HepG2 (cell line): ENCODE data around the gene TTLL6. TPM values are rescaled to one million over a fixed set of nuclear protein-coding genes. Genes with fewer than 3 reads are reported as not detected.

Experiments used
- ATAC-seq: fragments of 200-7000 bp; cut with Tn5 transposase; 3 replicates; pipeline ENCODE4 v1.9.1; 2020; ENCODE audit warnings: mild to moderate bottlenecking, moderate library complexity
- BruUV-seq: library from RNA; stranded (reverse); fragments of 400-500 nt; replicated peaks from 2 replicates; lab custom pipeline; 2021; lab: Mats Ljungman, UMichigan
- CTCF ChIA-PET: fragments of 300-600 bp; formaldehyde crosslinking; extraction: SDS; loops from one replicate; lab custom pipeline; 2021; ENCODE audit warnings: low total read pairs, inconsistent platforms, low intra/inter-chr PET ratio; lab: Yijun Ruan, JAX
- POLR2A ChIA-PET: fragments of 350-600 bp; sonication (Branson Sonifier 250); formaldehyde crosslinking; loops from one replicate; lab custom pipeline; 2020; ENCODE audit warnings: antibody characterized with exemption, inconsistent platforms; lab: Yijun Ruan, JAX
- DNase-seq: peaks from one replicate; pipeline ENCODE4 v3.0.0-alpha.2; 2015; ENCODE audit warnings: low spot score
- FAIRE-seq: peaks from 3 replicates; lab custom pipeline; 2011; peaks lifted over from hg19 to GRCh38; lab: Jason Lieb, UNC
- H2AFZ ChIP-seq: one replicate; pipeline ENCODE4 v1.6.1; 2011; ENCODE audit warnings: low read length, inconsistent platforms
- H3K27ac ChIP-seq: fragments of 300-600 bp; 3 replicates; pipeline ENCODE4 v1.8.0; 2011; ENCODE audit warnings: mixed run types, mild to moderate bottlenecking, mixed read lengths, low read length, inconsistent platforms; ENCODE audit not compliant: insufficient read depth; ENCODE audit errors: extremely low read length
- H3K27me3 ChIP-seq, 2 experiments: fragments of 200-600 bp in 1 of 2; 2 replicates in 1 of 2; 3 replicates in 1 of 2; pipeline versions ENCODE4 v1.6.0 to v1.8.0; 2011; ENCODE audit warnings: low read length in 2 of 2, mild to moderate bottlenecking in 2 of 2, moderate library complexity in 2 of 2, inconsistent platforms in 1 of 2; ENCODE audit not compliant: insufficient read depth in 2 of 2, control insufficient read depth in 1 of 2
- H3K36me3 ChIP-seq, 2 experiments: fragments of 200-600 bp in 1 of 2; replicated peaks in 1 of 2; 2 replicates in 1 of 2; 3 replicates in 1 of 2; pipeline versions ENCODE4 v1.5.1 to v1.8.0; 2011; ENCODE audit warnings: low read length in 2 of 2, inconsistent platforms in 1 of 2; ENCODE audit not compliant: insufficient read depth in 2 of 2, control insufficient read depth in 1 of 2
- H3K4me1 ChIP-seq: 2 replicates; pipeline ENCODE4 v1.5.1; 2012; ENCODE audit warnings: low read length, inconsistent platforms; ENCODE audit not compliant: insufficient read depth
- H3K4me2 ChIP-seq: 2 replicates; pipeline ENCODE4 v1.6.0; 2011; ENCODE audit warnings: low read depth, low read length, inconsistent platforms
- H3K4me3 ChIP-seq, 3 experiments: fragments of 200-600 bp in 1 of 3; sonication (generic), shearing (Covaris generic) in 1 of 3; replicated peaks in 1 of 3; 2 replicates each; pipeline ENCODE4 v1.5.1; 2011 to 2016; ENCODE audit warnings: low read length in 3 of 3, inconsistent platforms in 2 of 3, low read depth in 2 of 3, mild to moderate bottlenecking in 2 of 3, control low read depth in 1 of 3, mixed read lengths in 1 of 3; ENCODE audit not compliant: insufficient read depth in 1 of 3
- H3K79me2 ChIP-seq: one replicate; pipeline ENCODE4 v1.6.1; 2011; ENCODE audit warnings: low read length, inconsistent platforms; ENCODE audit not compliant: insufficient read depth
- H3K9ac ChIP-seq: 2 replicates; pipeline ENCODE4 v1.6.0; 2011; ENCODE audit warnings: mild to moderate bottlenecking, low read depth, low read length, inconsistent platforms; ENCODE audit not compliant: insufficient read depth
- H3K9me3 ChIP-seq: 2 replicates; pipeline ENCODE4 v1.5.1; 2012; ENCODE audit warnings: mild to moderate bottlenecking, low read length
- H4K20me1 ChIP-seq: 2 replicates; pipeline ENCODE4 v1.6.0; 2011; ENCODE audit warnings: inconsistent platforms, mild to moderate bottlenecking, low read length, moderate library complexity; ENCODE audit not compliant: insufficient read depth
- FOXA3 ChIP-seq: IDR thresholded peaks from 2 replicates; pipeline ENCODE4 v1.6.1; 2016; ENCODE audit warnings: missing genetic modification reagents, missing compliant biosample characterization
- GABPB1 ChIP-seq: IDR thresholded peaks from 2 replicates; pipeline ENCODE4 v1.6.1; 2016; ENCODE audit warnings: mild to moderate bottlenecking, missing genetic modification reagents, moderate library complexity, missing compliant biosample characterization
- HDAC2 ChIP-seq: sonication (generic); formaldehyde crosslinking; IDR thresholded peaks from 2 replicates; pipeline ENCODE4 v1.4.0; 2020; ENCODE audit warnings: missing genetic modification reagents
- JARID2 ChIP-seq: sonication (generic); formaldehyde crosslinking; IDR thresholded peaks from 2 replicates; pipeline ENCODE4 v1.8.1; 2023; ENCODE audit warnings: missing genetic modification reagents, inconsistent platforms; ENCODE audit not compliant: insufficient replicate concordance
- MYC ChIP-seq: sonication (generic); formaldehyde crosslinking; IDR thresholded peaks from 2 replicates; pipeline ENCODE4 v1.9.0; 2021; ENCODE audit warnings: missing genetic modification reagents, borderline replicate concordance
- SMARCE1 ChIP-seq: fragments of 450-650 bp; IDR thresholded peaks from 2 replicates; pipeline ENCODE4 v1.6.1; 2017; ENCODE audit warnings: borderline replicate concordance
- ZNF180 ChIP-seq: sonication (generic); formaldehyde crosslinking; IDR thresholded peaks from 2 replicates; pipeline ENCODE4 v1.4.0; 2020; ENCODE audit warnings: low read depth, missing genetic modification reagents, borderline replicate concordance
- ZNF30 ChIP-seq: sonication (generic); formaldehyde crosslinking; IDR thresholded peaks from 2 replicates; pipeline ENCODE4 v1.5.0; 2020; ENCODE audit warnings: mild to moderate bottlenecking, missing genetic modification reagents
- WGBS: methylation state at CpG from one replicate; pipeline ENCODE4 v1.1.6; 2017; ENCODE audit warnings: low lambda C conversion rate; 5-methylcytosine and 5-hydroxymethylcytosine counted together
- in situ Hi-C: cut with HindIII; loops from 2 replicates; pipeline ENCODE4 v1.10.0; 2017; ENCODE audit warnings: low pct_unique_long_range_greater_than_20kb; ENCODE audit not compliant: extremely low pct_ligation_motif_present
- intact Hi-C: fragments of 100-400 bp; cut with micrococcal nuclease; formaldehyde crosslinking; loops from one replicate; pipeline ENCODE4 v1.10.0; 2022; ENCODE audit not compliant: unreplicated experiment
- polyA plus RNA-seq, 8 experiments: library from polyadenylated mRNA; depleted of rRNA in 3 of 8; stranded (reverse) in 7 of 8; unstranded in 1 of 8; fragments of >200 nt; fragmentation: Illumina TruSeq in 4 of 8; extraction: Trizol in 4 of 8; gene quantifications; 2 replicates each; pipeline versions ENCODE4 v1.2.1 to v1.2.3, GENCODE V29; 2011 to 2016; ENCODE audit warnings: low read depth in 4 of 8, missing spikeins in 1 of 8, mixed read lengths in 1 of 8; ENCODE audit not compliant: insufficient read depth in 1 of 8
- total RNA-seq, 5 experiments: library from RNA; depleted of rRNA; stranded (reverse); fragments of >200 nt; fragmentation: Illumina TruSeq; extraction: Trizol; gene quantifications; 2 replicates each; pipeline ENCODE4 v1.2.3, GENCODE V29; 2016; ENCODE audit warnings: low read depth in 1 of 5
- TF ChIP-seq, protein P1 (sequence below): sonication (generic); formaldehyde crosslinking; IDR thresholded peaks from 2 replicates; pipeline ENCODE4 v1.8.0; 2022; ENCODE audit warnings: mild to moderate bottlenecking, missing genetic modification reagents, borderline replicate concordance
- TF ChIP-seq, protein P2 (sequence below): sonication (generic); formaldehyde crosslinking; IDR thresholded peaks from 2 replicates; pipeline ENCODE4 v1.4.0; 2020; ENCODE audit warnings: missing genetic modification reagents
- TF ChIP-seq, protein P3 (sequence below): sonication (generic); formaldehyde crosslinking; IDR thresholded peaks from 2 replicates; pipeline ENCODE4 v1.4.0; 2020; ENCODE audit warnings: missing genetic modification reagents, mild to moderate bottlenecking, borderline replicate concordance
- TF ChIP-seq, protein P4 (sequence below): sonication (generic); formaldehyde crosslinking; IDR thresholded peaks from 2 replicates; pipeline ENCODE4 v1.5.0; 2020; ENCODE audit warnings: mild to moderate bottlenecking, missing genetic modification reagents
- TF ChIP-seq, protein P5 (sequence below): sonication (generic); formaldehyde crosslinking; IDR thresholded peaks from 2 replicates; pipeline ENCODE4 v1.8.1; 2022; ENCODE audit warnings: low read depth, mild to moderate bottlenecking, missing genetic modification reagents
- TF ChIP-seq, protein P6 (sequence below): sonication (generic); formaldehyde crosslinking; IDR thresholded peaks from 2 replicates; pipeline ENCODE4 v1.9.0; 2022; ENCODE audit warnings: missing genetic modification reagents, mild to moderate bottlenecking, borderline replicate concordance

The TTLL6 gene
- total and polyA plus RNA-seq, 2 of the 13 experiments (the other 11 are each of a cell fraction or from before 2014, with no cell fraction given) = 0.04 to 0.08 TPM

DNA sequence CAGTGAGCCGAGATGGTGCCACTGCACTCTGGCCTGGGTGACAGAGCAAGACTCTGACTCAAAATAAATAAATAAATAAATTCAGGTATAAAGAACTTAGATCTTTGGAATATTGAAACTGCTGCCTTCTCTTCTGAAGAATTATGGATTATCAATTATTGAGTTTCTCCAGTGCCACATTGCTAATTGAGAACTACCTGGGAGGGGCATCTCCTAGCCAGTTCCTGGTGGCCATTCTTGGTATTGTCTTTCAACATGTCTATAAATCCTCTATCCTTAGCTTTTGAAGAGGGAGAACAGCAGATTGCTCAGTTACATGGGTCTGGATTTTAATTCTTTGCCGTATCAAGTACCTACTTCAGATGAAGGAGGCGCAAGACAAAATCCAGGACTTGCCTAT, 43.0 kb upstream of the TTLL6 start:
- Histone ChIP-seq H3K27me3 (no peaks in the 10 kb centered on the region), H3K9me3 (no peaks in the 10 kb centered on the region), H3K9ac (no peak overlapping the region), H3K4me3 (no peak overlapping the region), H3K27ac (no peak overlapping the region), H3K4me2 (no peak overlapping the region), H4K20me1 (no peaks in the 10 kb centered on the region), H2AFZ (no peak overlapping the region), H3K79me2 (no peaks in the 10 kb centered on the region), H3K36me3 (peaks cover 23 to 46% of the 10 kb centered on the region in 2 experiments), H3K4me1 (no peaks in the 10 kb centered on the region)
- intact Hi-C loops (no loop called here), in situ Hi-C loops (no loop called here)
- DNase-seq (no peak), FAIRE-seq (no peak), ATAC-seq (peak; percentile 62)
- ChIA-PET POLR2A (interaction anchor here (1.3 to 5.8 kb wide), 2 partner anchors 9 to 12 kb away, joined by 3 to 26 read pairs; no protein-coding TSS in a partner anchor), CTCF (no interaction called here)
- no TSS peak for BruUV-seq
- TF ChIP-seq ZNF180 (CRISPR knock-in tag) (no peak), HDAC2 (CRISPR knock-in tag) (no peak), GABPB1 (CRISPR knock-in tag) (no peak), FOXA3 (no peak), ZNF30 (CRISPR knock-in tag) (no peak), JARID2 (CRISPR knock-in tag) (no peak), SMARCE1 (no peak), MYC (no peak)
- TF ChIP-seq, protein P1, sequence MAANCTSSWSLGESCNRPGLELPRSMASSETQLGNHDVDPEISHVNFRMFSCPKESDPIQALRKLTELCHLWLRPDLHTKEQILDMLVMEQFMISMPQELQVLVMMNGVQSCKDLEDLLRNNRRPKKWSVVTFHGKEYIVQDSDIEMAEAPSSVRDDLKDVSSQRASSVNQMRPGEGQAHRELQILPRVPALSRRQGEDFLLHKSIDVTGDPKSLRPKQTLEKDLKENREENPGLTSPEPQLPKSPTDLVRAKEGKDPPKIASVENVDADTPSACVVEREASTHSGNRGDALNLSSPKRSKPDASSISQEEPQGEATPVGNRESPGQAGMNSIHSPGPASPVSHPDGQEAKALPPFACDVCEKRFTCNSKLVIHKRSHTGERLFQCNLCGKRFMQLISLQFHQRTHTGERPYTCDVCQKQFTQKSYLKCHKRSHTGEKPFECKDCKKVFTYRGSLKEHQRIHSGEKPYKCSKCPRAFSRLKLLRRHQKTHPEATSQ (CRISPR knock-in tag) = no peak
- TF ChIP-seq, protein P2, sequence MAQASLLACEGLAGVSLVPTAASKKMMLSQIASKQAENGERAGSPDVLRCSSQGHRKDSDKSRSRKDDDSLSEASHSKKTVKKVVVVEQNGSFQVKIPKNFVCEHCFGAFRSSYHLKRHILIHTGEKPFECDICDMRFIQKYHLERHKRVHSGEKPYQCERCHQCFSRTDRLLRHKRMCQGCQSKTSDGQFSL (CRISPR knock-in tag) = no peak
- TF ChIP-seq, protein P3, sequence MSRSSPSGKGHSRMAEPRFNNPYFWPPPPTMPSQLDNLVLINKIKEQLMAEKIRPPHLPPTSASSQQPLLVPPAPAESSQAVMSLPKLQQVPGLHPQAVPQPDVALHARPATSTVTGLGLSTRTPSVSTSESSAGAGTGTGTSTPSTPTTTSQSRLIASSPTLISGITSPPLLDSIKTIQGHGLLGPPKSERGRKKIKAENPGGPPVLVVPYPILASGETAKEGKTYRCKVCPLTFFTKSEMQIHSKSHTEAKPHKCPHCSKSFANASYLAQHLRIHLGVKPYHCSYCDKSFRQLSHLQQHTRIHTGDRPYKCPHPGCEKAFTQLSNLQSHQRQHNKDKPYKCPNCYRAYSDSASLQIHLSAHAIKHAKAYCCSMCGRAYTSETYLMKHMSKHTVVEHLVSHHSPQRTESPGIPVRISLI (CRISPR knock-in tag) = no peak
- TF ChIP-seq, protein P4, sequence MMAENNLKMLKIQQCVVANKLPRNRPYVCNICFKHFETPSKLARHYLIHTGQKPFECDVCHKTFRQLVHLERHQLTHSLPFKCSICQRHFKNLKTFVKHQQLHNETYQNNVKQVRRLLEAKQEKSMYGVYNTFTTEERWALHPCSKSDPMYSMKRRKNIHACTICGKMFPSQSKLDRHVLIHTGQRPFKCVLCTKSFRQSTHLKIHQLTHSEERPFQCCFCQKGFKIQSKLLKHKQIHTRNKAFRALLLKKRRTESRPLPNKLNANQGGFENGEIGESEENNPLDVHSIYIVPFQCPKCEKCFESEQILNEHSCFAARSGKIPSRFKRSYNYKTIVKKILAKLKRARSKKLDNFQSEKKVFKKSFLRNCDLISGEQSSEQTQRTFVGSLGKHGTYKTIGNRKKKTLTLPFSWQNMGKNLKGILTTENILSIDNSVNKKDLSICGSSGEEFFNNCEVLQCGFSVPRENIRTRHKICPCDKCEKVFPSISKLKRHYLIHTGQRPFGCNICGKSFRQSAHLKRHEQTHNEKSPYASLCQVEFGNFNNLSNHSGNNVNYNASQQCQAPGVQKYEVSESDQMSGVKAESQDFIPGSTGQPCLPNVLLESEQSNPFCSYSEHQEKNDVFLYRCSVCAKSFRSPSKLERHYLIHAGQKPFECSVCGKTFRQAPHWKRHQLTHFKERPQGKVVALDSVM (CRISPR knock-in tag) = no peak
- TF ChIP-seq, protein P5, sequence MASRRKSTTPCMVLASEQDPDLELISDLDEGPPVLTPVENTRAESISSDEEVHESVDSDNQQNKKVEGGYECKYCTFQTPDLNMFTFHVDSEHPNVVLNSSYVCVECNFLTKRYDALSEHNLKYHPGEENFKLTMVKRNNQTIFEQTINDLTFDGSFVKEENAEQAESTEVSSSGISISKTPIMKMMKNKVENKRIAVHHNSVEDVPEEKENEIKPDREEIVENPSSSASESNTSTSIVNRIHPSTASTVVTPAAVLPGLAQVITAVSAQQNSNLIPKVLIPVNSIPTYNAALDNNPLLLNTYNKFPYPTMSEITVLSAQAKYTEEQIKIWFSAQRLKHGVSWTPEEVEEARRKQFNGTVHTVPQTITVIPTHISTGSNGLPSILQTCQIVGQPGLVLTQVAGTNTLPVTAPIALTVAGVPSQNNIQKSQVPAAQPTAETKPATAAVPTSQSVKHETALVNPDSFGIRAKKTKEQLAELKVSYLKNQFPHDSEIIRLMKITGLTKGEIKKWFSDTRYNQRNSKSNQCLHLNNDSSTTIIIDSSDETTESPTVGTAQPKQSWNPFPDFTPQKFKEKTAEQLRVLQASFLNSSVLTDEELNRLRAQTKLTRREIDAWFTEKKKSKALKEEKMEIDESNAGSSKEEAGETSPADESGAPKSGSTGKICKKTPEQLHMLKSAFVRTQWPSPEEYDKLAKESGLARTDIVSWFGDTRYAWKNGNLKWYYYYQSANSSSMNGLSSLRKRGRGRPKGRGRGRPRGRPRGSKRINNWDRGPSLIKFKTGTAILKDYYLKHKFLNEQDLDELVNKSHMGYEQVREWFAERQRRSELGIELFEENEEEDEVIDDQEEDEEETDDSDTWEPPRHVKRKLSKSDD = no peak
- TF ChIP-seq, protein P6, sequence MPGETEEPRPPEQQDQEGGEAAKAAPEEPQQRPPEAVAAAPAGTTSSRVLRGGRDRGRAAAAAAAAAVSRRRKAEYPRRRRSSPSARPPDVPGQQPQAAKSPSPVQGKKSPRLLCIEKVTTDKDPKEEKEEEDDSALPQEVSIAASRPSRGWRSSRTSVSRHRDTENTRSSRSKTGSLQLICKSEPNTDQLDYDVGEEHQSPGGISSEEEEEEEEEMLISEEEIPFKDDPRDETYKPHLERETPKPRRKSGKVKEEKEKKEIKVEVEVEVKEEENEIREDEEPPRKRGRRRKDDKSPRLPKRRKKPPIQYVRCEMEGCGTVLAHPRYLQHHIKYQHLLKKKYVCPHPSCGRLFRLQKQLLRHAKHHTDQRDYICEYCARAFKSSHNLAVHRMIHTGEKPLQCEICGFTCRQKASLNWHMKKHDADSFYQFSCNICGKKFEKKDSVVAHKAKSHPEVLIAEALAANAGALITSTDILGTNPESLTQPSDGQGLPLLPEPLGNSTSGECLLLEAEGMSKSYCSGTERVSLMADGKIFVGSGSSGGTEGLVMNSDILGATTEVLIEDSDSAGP (CRISPR knock-in tag) = no peak
- 99% methylated on average over 3 of the region's 3 CpGs for WGBS
